ENCODE results near the gene WNT16. TPM values are rescaled to one million over a fixed set of nuclear protein-coding genes. Genes with fewer than 3 reads are reported as not detected.

The WNT16 gene
- total RNA-seq, 1 donor, result under 0.01 TPM

- no peak overlapping the region for H3K27ac ChIP-seq (ENCODE audit: low read depth, low read length)
- H3K4me2 ChIP-seq (ENCODE audit: insufficient read depth, low read length), result no peak overlapping the region
- no peak overlapping the region for H2AFZ ChIP-seq (ENCODE audit: low read length)
- no peak for DNase-seq (ENCODE audit: insufficient read length, low spot score, missing footprints)
- H3K9me3 ChIP-seq (ENCODE audit: low read depth, low read length), result no peaks in the 10 kb centered on the region
- peaks cover 3% of the 10 kb centered on the region for H4K20me1 ChIP-seq (ENCODE audit: insufficient read depth, low read length)
- no peak overlapping the region for H3K4me3 ChIP-seq (ENCODE audit: insufficient read depth, low read length)
- H3K79me2 ChIP-seq (ENCODE audit: insufficient read depth, low read length), result peaks cover 26% of the 10 kb centered on the region
- peaks cover 49% of the 10 kb centered on the region for H3K36me3 ChIP-seq (ENCODE audit: insufficient read depth, low read length)
- peaks cover 12% of the 10 kb centered on the region for H3K4me1 ChIP-seq (ENCODE audit: insufficient read depth, low read length)
- no peaks in the 10 kb centered on the region for H3K27me3 ChIP-seq (ENCODE audit: insufficient read depth, low read length)
- TF ChIP-seq, protein P1, sequence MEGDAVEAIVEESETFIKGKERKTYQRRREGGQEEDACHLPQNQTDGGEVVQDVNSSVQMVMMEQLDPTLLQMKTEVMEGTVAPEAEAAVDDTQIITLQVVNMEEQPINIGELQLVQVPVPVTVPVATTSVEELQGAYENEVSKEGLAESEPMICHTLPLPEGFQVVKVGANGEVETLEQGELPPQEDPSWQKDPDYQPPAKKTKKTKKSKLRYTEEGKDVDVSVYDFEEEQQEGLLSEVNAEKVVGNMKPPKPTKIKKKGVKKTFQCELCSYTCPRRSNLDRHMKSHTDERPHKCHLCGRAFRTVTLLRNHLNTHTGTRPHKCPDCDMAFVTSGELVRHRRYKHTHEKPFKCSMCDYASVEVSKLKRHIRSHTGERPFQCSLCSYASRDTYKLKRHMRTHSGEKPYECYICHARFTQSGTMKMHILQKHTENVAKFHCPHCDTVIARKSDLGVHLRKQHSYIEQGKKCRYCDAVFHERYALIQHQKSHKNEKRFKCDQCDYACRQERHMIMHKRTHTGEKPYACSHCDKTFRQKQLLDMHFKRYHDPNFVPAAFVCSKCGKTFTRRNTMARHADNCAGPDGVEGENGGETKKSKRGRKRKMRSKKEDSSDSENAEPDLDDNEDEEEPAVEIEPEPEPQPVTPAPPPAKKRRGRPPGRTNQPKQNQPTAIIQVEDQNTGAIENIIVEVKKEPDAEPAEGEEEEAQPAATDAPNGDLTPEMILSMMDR (IDR thresholded peaks at IDR 0.05; ENCODE audit: extremely low read depth, low read depth, low read length), result no peak
These were observed 43.1 kb downstream of the WNT16 start for GRCh38 chr7:121371883-121372282.

- Histone ChIP-seq H3K4me1 (ENCODE audit: insufficient read depth, low read length) (peaks cover 10% of the 10 kb centered on the region), H3K4me2 (ENCODE audit: insufficient read depth, low read length) (no peak overlapping the region), H3K27me3 (ENCODE audit: insufficient read depth, low read length) (no peaks in the 10 kb centered on the region), H3K79me2 (ENCODE audit: insufficient read depth, low read length) (peaks cover 26% of the 10 kb centered on the region), H3K27ac (ENCODE audit: low read depth, low read length) (peak overlapping the region; percentile 25), H3K9me3 (ENCODE audit: low read depth, low read length) (no peaks in the 10 kb centered on the region), H2AFZ (ENCODE audit: low read length) (no peak overlapping the region), H3K36me3 (ENCODE audit: insufficient read depth, low read length) (peaks cover 46% of the 10 kb centered on the region), H4K20me1 (ENCODE audit: insufficient read depth, low read length) (peaks cover 3% of the 10 kb centered on the region), H3K4me3 (ENCODE audit: insufficient read depth, low read length) (no peak overlapping the region)
- no peak for DNase-seq (ENCODE audit: insufficient read length, low spot score, missing footprints)
- TF ChIP-seq, protein P1 (IDR thresholded peaks at IDR 0.05; ENCODE audit: extremely low read depth, low read depth, low read length), result no peak
These were observed 43.7 kb downstream of the WNT16 start for GRCh38 chr7:121372376-121373010.

GRCh38 chr7:121373177-121373576, 44.4 kb downstream of the WNT16 start:
- H3K9me3 ChIP-seq (ENCODE audit: low read depth, low read length), result no peaks in the 10 kb centered on the region
- H3K36me3 ChIP-seq (ENCODE audit: insufficient read depth, low read length), result peaks cover 51% of the 10 kb centered on the region
- H2AFZ ChIP-seq (ENCODE audit: low read length), result no peak overlapping the region
- H3K4me1 ChIP-seq (ENCODE audit: insufficient read depth, low read length), result peaks cover 10% of the 10 kb centered on the region
- H3K79me2 ChIP-seq (ENCODE audit: insufficient read depth, low read length), result peaks cover 28% of the 10 kb centered on the region
- H3K4me3 ChIP-seq (ENCODE audit: insufficient read depth, low read length), result no peak overlapping the region
- DNase-seq (ENCODE audit: insufficient read length, low spot score, missing footprints), result no peak
- H3K27me3 ChIP-seq (ENCODE audit: insufficient read depth, low read length), result no peaks in the 10 kb centered on the region
- TF ChIP-seq, protein P1 (IDR thresholded peaks at IDR 0.05; ENCODE audit: extremely low read depth, low read depth, low read length), result no peak
- no peak overlapping the region for H3K4me2 ChIP-seq (ENCODE audit: insufficient read depth, low read length)
- H3K27ac ChIP-seq (ENCODE audit: low read depth, low read length), result no peak overlapping the region
- peaks cover 3% of the 10 kb centered on the region for H4K20me1 ChIP-seq (ENCODE audit: insufficient read depth, low read length)

DNA sequence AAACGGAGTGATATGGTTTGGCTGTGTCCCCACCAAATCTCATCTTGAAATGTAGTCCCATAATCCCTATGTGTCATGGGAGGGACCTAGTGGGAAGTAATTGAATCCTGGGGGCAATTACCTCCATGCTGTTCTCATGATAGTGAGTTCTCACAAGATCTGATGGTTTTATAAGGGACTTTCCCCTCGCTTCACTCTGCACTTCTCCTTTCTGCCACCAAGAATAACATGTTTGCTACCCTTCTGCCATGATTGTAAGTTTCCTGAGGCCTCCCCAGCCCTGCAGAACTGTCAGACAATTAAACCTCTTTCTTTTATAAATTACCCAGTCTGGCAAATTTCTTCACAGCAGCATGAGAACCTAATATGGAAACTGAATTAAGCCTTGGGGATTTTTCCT, 48.2 kb downstream of the WNT16 start:
- H3K27ac ChIP-seq (ENCODE audit: low read depth, low read length), result no peak overlapping the region
- peaks cover 42% of the 10 kb centered on the region for H3K36me3 ChIP-seq (ENCODE audit: insufficient read depth, low read length)
- no peak overlapping the region for H3K4me3 ChIP-seq (ENCODE audit: insufficient read depth, low read length)
- peaks cover 5% of the 10 kb centered on the region for H3K4me1 ChIP-seq (ENCODE audit: insufficient read depth, low read length)
- no peak for DNase-seq (ENCODE audit: insufficient read length, low spot score, missing footprints)
- peaks cover 3% of the 10 kb centered on the region for H4K20me1 ChIP-seq (ENCODE audit: insufficient read depth, low read length)
- H3K9me3 ChIP-seq (ENCODE audit: low read depth, low read length), result no peaks in the 10 kb centered on the region
- TF ChIP-seq, protein P1 (IDR thresholded peaks at IDR 0.05; ENCODE audit: extremely low read depth, low read depth, low read length), result no peak
- peaks cover 48% of the 10 kb centered on the region for H3K79me2 ChIP-seq (ENCODE audit: insufficient read depth, low read length)
- no peak overlapping the region for H2AFZ ChIP-seq (ENCODE audit: low read length)
- H3K4me2 ChIP-seq (ENCODE audit: insufficient read depth, low read length), result no peak overlapping the region
- no peaks in the 10 kb centered on the region for H3K27me3 ChIP-seq (ENCODE audit: insufficient read depth, low read length)
